NCI-H226 (cell line): ENCODE measurements around the gene FKRP.
"Not testable (repeated sequence)": the region's sequence is repeated elsewhere in the genome, so short reads cannot be mapped to it uniquely, and the experiment has no call there.

ENCODE experiments used
- DNase-seq: peaks from one replicate; pipeline ENCODE4 v3.0.0-alpha.2; 2015

FKRP gene

DNA sequence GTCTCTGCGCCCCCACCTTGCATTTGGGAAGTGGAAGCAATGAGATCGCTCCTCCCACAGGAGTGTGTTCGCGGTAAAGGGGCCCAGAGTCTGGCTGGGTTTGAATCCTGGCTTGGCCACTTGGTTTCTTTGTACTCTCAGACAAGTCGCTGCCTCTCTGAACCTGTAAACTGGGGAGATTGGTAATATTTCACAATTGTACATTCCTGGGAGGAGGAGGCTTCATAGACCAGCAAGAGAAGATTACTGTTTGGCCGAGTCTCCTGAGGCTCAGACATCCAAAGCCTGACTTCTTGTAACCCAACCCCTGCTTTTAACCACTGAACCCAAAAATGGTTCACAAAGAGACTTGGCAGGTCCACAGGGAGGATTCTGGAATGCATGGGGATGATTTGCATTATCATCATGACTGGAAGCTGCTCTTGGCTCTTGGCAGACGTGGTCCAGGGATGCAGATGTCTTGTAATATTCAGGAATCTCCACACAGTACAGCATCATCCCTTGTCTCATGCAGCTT is 14.0 kb downstream of the FKRP start:
- peak; percentile 60 for DNase-seq

DNA sequence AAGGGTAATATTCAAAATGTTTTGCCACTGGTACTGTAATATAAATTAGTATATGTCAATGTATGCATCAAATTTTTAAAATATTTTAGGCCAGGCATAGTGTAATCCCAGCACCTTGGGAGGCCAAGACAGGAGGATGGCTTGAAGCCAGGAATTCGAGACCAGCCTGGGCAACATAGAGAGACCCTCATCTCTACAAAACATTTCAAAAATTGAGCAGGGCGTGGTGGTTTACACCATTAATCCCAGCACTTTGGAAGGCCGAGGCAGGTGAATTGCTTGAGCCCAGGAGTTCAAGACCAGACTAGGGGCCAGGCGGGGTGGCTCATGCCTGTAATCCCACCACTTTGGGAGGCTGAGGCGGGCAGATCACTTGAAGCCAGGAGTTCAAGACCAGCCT is 14.5 kb downstream of the FKRP start:
- DNase-seq, result no peak

DNA sequence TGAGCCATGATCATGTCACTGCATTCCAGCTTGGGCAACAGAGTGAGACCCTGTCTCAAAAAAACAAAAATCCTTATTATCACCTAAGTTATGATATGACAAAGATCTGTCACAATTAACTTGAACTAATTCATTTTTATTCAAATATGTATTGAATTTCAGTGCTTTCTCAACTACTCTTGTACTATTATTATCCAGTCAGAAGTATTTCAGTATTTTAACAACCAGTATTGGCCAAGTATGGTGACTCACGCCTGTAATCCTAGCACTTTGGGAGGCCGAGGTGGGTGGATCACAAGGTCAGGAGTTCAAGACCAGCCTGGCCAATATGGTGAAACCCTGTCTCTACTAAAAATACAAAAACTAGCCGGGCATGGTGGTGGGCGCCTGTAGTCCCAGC is 15.0 kb downstream of the FKRP start:
- DNase-seq, result not testable (repeated sequence)

DNA sequence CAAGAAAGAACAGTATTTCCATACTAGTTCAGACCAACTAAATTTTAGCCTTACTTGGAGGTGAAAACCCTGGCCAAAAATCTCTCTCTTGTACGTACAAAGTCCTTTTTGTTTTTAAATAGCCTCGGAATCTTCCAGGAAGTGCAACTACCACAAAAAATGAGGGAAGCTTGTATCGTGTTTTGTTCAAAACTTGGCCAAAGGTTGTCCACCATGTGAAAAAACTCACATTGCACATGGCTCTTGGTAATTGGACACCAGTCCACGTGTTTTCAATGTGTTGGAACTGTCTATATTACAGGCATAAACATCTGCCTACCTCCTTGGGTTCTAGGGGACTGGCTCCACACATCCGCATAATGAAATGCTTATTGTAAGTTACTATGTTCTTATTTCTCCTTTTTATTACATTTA is 15.6 kb downstream of the FKRP start:
- DNase-seq, result no peak

GRCh38 chr19:46762245-46762890 is 16.5 kb downstream of the FKRP start:
- DNase-seq, result no peak

- no peak for DNase-seq
Observed at GRCh38 chr19:46764817-46765291, 19.0 kb downstream of the FKRP start.

DNA sequence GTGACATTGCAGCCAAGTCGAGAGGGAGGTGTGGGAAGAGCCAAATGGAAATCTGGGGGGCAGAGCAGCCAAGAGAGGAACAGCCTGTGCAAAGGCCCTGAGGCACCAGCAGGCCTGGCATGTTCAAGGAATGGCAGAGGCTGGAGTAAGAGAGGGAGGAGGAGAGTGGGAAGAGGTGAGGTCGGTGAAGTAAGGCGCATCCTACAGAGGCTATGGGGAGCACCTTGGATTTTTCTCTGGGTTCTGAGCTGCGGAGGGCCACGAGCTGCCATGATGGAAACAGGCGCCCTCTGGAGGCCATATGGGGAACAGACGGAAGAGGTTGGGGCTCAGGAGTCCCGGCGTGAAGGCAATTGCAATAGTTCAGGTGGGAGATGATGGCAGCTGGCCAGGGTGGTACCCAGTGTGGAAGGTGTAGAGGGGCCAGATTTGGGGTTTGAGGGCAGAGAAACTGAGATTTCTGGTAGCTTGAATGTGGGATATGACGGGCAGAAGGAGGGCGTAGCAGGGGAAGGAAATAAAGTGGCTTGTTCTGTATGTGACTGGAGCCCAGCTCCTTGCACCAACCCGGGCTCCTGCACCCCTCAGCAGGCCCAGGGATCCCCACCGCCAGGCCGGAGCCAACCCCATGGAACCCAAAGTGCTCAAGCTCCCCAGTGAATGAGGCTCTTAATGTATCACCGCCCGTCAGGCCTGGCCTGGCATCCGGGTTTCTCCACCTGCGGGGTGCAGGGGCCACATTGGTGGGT is 20.9 kb downstream of the FKRP start:
- DNase-seq, result no peak

GRCh38 chr19:46768746-46769145 is 22.9 kb downstream of the FKRP start:
- not testable (repeated sequence) for DNase-seq

GRCh38 chr19:46772170-46773017 is 26.5 kb downstream of the FKRP start:
- no peak for DNase-seq

GRCh38 chr19:46773018-46773399 is 27.2 kb downstream of the FKRP start:
- no peak for DNase-seq

DNA sequence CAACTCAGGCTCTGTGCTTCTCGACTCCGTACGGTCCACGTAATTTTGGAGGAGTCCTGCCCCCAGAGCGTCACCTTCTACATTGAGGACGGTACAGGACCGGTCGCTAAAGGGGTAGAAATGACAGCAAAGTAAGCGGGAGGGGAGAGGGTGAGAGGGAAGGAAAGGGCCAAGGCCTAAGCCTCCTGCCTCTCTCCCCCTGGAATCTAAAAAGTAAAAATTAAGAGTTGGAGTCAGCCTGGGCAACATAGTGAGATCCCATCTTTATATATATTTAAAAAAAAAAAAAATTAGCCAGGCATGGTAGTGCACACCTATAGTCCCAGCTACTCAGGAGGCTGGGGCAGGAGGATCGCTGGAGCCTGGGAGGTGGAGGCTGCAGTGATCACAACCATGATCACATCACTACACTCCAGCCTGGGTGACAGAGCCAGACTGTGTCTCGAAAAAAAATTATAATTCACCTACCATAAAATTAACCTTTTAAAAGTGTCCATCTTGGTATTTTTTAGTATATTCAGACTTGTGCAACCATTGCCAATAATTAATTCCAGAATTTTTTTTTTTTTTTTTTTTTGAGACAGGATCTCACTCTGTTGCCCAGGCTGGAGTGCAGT is 29.9 kb downstream of the FKRP start:
- no peak for DNase-seq

GRCh38 chr19:46776927-46777911 is 31.4 kb downstream of the FKRP start:
- no peak for DNase-seq

DNA sequence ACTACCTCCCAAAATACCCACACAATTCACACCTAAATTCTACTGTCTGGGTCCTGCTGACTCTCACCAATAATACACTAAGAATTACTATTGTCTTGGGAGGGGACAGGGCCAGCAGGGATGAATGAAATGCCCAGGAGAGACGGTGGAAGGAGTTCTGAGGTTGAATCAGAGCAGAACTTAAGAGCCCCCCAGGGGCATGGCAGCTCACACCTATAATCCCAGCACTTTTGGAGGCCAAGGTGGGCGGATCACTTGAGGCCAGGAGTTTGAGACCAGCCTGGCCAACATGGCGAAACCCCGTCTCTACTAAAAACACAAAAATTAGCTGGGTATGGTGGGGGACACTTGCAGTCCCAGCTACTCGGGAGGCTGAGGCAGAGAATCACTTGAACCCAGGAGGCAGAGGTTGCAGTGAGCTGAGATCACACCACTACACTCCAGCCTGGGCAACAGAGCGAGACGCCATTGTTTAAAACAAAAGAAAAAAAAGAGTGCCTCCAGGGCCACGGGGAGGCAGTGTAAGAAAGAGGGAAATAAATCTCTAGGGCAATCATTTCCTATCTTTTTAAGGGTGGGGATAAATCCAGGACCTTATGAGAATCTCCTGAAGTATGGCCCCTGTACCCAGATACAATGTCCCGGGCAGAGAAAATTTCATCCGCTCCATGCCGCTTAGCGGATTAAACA is 32.2 kb downstream of the FKRP start:
- not testable (repeated sequence) for DNase-seq

GRCh38 chr19:46782355-46783019 is 36.6 kb downstream of the FKRP start:
- no peak for DNase-seq

- no peak for DNase-seq
Observed at GRCh38 chr19:46783670-46784069, 37.8 kb downstream of the FKRP start.

GRCh38 chr19:46784262-46785053 is 38.6 kb downstream of the FKRP start:
- peak; percentile 96 for DNase-seq

GRCh38 chr19:46785054-46785979 is 39.5 kb downstream of the FKRP start:
- no peak for DNase-seq

GRCh38 chr19:46785980-46786235 is 40.1 kb downstream of the FKRP start:
- no peak for DNase-seq
